Stimulated activated CD4-positive, alpha-beta T cell treated with anti-CD3 and anti-CD28 coated beads, TNF-alpha, amount 100 ng/mL, for 24 hours (primary cell): ENCODE results near the gene NIBAN1.

Source experiments
- DNase-seq, 3 experiments: peaks; one replicate each; pipeline ENCODE4 v3.0.0-alpha.2; 2020; ENCODE audit warnings: low read depth in 3 of 3

Gene NIBAN1

GRCh38 chr1:184945029-184945428 is 29.3 kb downstream of the NIBAN1 start:
- DNase-seq = no peak

- no peak for DNase-seq
Observed at GRCh38 chr1:184943998-184944397, 30.3 kb downstream of the NIBAN1 start.

- DNase-seq = no peak
Observed at GRCh38 chr1:184941735-184942134, 32.6 kb downstream of the NIBAN1 start.

- no peak for DNase-seq
Observed at GRCh38 chr1:184941410-184941733, 32.9 kb downstream of the NIBAN1 start.

- no peak for DNase-seq
Observed at GRCh38 chr1:184940694-184941409, 33.5 kb downstream of the NIBAN1 start.

GRCh38 chr1:184940226-184940625 is 34.1 kb downstream of the NIBAN1 start:
- DNase-seq = no peak

GRCh38 chr1:184937729-184938128 is 36.6 kb downstream of the NIBAN1 start:
- DNase-seq = no peak

GRCh38 chr1:184935920-184936798 is 38.1 kb downstream of the NIBAN1 start:
- DNase-seq = no peak

GRCh38 chr1:184933944-184934343 is 40.4 kb downstream of the NIBAN1 start:
- DNase-seq = no peak

- DNase-seq = no peak
Observed at GRCh38 chr1:184932319-184932718, 42.0 kb downstream of the NIBAN1 start.

- DNase-seq = no peak
Observed at GRCh38 chr1:184931566-184931965, 42.7 kb downstream of the NIBAN1 start.

- DNase-seq = no peak
Observed at GRCh38 chr1:184930645-184931044, 43.7 kb downstream of the NIBAN1 start.

- DNase-seq = no peak
Observed at GRCh38 chr1:184930232-184930631, 44.1 kb downstream of the NIBAN1 start.

GRCh38 chr1:184929711-184930202 is 44.6 kb downstream of the NIBAN1 start:
- no peak for DNase-seq

- no peak for DNase-seq
Observed at GRCh38 chr1:184928394-184928793, 45.9 kb downstream of the NIBAN1 start.
